ENCODE data around the gene MDN1.
"Not testable (repeated sequence)": the region's sequence is repeated elsewhere in the genome, so short reads cannot be mapped to it uniquely, and the experiment has no call there.

MDN1 gene, protein sequence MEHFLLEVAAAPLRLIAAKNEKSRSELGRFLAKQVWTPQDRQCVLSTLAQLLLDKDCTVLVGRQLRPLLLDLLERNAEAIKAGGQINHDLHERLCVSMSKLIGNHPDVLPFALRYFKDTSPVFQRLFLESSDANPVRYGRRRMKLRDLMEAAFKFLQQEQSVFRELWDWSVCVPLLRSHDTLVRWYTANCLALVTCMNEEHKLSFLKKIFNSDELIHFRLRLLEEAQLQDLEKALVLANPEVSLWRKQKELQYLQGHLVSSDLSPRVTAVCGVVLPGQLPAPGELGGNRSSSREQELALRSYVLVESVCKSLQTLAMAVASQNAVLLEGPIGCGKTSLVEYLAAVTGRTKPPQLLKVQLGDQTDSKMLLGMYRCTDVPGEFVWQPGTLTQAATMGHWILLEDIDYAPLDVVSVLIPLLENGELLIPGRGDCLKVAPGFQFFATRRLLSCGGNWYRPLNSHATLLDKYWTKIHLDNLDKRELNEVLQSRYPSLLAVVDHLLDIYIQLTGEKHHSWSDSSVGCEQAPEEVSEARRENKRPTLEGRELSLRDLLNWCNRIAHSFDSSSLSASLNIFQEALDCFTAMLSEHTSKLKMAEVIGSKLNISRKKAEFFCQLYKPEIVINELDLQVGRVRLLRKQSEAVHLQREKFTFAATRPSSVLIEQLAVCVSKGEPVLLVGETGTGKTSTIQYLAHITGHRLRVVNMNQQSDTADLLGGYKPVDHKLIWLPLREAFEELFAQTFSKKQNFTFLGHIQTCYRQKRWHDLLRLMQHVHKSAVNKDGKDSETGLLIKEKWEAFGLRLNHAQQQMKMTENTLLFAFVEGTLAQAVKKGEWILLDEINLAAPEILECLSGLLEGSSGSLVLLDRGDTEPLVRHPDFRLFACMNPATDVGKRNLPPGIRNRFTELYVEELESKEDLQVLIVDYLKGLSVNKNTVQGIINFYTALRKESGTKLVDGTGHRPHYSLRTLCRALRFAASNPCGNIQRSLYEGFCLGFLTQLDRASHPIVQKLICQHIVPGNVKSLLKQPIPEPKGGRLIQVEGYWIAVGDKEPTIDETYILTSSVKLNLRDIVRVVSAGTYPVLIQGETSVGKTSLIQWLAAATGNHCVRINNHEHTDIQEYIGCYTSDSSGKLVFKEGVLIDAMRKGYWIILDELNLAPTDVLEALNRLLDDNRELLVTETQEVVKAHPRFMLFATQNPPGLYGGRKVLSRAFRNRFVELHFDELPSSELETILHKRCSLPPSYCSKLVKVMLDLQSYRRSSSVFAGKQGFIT (N-terminal part only)

DNA sequence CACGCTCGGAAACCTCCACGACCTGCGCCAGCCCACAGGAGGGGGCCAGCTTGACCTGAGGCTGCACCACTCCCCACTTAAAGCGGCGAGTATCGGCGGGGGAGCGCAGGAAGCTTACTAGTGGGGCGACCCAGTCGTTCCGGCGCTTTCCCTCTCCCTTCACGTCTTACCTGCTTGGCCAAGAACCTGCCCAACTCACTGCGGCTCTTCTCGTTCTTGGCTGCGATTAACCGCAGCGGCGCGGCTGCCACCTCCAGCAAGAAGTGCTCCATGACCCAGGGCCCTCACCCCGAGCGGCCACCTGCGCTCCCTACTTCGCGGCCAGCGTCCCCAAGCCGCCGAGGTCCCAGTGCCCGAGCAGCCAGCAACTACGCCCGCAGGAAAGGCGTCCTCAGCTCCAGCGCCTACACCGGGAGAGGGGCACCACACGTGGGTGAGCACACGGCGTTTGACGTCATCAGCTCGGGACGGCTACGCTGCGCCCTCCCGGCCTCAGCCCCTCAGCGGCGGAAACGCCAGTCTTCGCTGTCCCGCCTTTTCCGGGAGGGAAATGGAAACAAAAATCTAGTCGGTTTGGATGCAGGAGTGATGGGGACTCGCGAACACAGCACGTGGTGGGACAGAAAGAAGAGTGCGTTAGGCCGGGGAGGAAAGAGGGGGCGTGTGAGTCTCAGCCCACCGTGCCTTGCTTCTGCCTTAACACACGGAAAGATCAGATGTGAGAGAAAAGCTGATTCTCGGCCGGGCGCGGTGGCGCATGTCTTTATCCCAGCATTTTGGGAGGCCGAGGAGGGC, at the start of gene MDN1:
Gene MDN1 (minus strand): TSS at position 459 of the 795 bp plus-strand sequence. CDS start 187 bp downstream, at position 272.
- DNase-seq, result peak; percentile 84

DNA sequence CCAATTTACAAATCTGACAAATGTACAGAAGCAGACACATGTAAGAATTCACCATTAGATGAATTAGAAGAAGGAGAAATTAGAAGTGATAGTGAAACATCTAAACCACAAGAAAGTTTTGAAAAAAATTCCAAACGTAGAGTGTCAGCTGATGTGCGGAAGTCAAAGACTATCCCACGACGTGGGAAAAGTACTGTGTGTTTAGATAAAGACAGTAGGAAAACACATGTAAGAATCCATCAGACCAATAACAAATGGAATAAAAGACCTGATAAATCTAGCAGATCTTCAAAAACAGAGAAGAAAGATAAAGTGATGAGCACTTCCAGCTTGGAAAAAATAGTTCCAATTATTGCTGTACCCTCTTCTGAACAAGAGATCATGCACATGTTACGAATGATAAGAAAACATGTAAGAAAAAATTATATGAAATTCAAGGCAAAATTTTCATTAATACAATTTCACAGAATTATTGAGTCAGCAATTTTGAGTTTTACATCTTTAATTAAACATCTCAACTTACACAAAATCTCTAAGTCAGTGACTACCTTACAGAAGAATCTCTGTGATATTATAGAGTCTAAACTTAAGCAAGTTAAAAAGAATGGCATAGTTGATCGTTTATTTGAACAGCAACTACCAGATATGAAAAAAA, 46.6 kb upstream of the MDN1 start:
- no peak for DNase-seq

DNA sequence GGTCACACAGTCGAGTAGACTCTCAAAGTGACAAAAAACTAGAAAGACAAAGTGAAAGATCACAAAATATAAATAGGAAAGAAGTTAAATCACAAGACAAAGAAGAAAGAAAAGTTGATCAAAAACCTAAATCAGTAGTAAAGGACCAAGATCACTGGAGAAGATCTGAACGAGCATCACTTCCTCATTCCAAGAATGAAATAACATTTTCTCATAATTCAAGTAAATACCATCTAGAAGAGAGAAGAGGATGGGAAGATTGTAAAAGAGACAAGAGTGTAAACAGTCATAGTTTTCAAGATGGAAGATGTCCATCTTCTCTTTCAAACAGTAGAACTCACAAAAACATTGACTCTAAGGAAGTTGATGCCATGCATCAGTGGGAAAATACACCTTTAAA, 43.1 kb upstream of the MDN1 start:
- DNase-seq, result no peak

DNA sequence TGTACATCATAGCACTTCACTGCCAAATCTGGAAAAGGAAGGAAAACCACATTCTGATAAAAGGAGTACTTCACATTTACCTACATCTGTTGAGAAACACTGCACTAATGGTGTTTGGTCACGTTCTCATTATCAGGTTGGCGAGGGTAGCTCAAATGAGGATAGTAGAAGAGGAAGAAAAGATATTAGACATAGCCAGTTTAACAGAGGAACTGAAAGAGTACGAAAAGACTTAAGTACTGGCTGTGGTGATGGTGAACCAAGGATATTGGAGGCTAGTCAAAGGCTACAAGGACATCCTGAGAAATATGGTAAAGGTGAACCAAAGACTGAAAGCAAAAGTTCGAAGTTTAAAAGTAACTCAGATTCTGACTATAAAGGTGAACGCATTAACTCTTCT, 42.7 kb upstream of the MDN1 start:
- no peak for DNase-seq

DNA sequence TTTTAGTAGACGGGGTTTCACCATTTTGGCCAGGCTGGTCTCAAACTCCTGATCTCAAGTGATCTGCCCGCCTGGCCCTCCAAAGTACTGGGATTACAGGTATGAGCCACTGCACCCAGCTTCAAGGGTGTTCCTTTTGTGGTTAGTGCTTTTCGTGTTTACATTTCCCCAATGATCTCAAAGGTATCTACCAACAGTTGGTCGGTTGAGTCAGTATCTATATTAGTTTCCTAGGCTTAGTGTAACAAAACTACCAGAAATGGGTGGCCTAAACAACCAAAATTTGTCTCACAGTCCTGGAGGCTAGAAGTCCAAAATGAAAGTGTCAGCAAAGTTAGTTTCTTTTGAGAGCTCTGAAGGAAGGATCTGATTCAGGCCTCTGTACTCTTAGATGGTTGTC, 40.1 kb upstream of the MDN1 start:
- DNase-seq, result no peak

DNA sequence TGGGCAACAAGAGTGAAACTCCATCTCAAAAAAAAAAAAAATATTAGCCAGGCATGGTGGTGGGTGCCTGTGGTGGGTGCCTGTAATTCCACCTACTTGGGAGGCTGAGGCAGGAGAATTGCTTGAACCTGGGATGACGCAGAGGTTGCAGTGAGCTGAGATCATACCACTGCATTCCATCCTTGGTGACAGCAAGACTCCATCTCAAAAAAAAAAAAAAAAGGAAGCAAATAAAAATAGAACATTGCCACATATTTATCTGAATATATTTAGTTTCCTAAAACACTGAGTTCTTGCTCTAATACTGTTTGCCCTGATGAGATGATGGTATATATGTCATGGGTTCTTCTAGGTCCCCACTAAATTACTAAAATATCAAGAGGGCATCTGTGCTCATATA, 38.4 kb upstream of the MDN1 start:
- DNase-seq, result no peak

DNA sequence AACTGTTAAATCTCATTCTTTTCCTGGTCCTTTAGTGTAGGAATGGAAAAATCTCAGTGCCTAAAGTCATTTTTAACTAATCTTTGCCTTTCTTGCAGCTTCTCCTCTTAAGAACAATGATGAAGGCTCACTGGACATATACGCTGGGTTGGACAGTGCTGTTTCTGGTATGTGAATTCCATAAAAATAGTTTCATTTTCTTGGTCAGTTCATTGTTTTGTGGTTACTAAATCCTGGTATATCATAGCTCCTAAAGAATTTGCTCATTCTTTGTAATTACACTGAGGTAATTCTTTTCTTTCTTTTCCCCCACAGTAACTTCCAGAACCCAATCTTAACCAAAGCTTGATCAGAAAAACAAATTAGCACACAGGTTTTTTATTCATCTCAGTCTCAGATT, 33.5 kb upstream of the MDN1 start:
- peak; percentile 23 for DNase-seq

DNA sequence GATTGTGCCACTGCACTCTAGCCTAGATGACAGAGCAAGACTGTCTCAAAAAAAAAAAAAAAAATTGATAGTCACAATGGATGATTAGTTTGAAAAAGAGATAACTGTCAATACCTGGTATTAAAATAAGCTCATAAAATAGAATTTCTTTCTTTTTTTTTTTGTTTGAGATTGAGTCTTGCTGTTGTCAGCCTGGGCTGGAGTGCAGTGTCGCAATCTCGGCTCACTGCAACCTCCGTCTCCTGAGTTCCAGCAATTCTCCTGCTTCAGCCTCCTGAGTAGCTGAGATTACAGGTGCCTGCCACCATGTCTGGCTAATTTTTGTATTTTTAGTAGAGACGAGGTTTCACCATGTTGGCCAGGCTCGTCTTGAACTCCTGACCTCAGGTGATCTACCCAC, 27.9 kb upstream of the MDN1 start:
- not testable (repeated sequence) for DNase-seq

DNA sequence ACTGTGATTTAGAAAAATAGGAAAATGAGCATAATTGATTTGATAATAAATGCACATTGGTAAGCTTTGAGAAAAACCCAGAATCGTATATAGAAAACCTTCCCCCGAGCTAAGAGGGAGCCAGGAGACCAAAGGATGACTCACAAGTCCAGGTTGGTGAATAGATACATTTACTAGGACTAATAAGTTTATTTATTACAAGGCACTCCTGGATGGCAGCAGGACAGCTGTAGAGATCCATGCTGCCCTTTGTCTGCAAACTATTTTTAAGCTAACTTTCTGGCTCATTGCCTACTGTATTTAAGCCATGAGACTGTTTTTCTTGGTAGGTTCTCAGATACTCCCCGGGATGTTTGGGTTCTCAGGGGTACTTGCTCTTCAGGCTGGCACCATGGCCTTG, 23.5 kb upstream of the MDN1 start:
- no peak for DNase-seq

DNA sequence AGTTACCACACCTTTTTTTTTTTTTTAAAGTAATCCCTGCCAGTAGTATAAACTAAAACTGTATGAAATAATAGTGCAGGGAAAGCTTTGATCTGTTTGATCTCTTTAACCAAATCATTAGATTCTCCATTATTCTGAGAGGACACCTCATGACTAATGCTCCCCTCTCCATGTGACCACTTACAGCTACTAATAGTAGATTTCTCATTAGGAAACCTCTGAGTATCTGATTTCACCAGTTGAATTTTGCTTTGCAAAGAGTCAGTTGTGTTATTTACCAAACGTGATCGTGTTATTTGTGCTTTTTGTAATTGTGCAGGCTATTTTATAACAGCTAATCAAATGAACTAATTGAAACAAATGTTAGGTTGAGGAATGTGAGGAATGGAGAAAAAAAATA, 22.6 kb upstream of the MDN1 start:
- peak; percentile 3 for DNase-seq

DNA sequence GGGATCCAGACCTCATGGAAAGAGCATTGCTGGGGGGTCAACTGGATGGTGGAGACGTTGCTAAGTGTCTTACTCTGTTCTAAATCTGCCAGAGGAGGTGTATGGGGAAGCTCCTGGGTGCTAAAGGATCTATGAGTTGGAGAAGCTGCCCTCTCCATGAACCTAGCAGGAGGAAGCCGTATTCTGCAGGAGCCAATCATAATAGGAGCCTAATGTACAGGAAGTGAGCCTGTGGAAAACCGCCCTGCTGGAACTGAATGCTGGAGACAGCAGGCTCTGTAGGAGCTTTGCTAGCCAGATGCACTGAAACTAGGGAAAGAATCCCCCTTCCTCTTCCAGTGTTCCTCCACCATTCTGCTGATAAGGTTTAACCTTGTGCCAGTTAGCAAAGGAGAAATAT, 20.9 kb upstream of the MDN1 start:
- DNase-seq, result no peak

DNA sequence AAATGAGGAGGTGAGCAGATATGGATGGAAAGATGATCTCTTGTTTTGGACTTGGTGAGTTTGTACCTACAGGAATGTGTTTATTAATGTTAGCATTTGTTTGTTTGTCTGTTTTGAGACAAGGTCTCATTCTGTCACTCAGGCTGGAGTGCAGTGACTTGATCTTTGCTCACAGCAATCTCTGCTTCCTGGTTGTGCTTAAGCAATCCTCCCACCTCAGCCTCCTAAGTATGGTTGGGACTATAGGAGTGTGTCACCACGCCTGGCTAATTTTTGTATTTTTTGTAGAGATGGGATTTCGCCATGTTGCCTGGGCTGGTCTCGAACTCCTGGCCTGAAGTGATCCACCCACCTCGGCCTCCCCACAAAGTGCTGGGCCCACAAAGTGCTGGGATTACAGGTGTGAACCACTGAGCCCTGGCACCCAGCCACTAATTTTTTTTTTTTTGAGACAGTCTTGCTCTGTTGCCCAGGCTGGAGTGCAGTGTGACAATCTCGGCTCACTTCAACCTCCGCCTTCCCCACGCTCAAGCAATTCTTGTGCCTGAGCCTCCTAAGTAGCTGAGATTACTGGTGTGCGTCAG, 17.1 kb upstream of the MDN1 start:
- no peak for DNase-seq

DNA sequence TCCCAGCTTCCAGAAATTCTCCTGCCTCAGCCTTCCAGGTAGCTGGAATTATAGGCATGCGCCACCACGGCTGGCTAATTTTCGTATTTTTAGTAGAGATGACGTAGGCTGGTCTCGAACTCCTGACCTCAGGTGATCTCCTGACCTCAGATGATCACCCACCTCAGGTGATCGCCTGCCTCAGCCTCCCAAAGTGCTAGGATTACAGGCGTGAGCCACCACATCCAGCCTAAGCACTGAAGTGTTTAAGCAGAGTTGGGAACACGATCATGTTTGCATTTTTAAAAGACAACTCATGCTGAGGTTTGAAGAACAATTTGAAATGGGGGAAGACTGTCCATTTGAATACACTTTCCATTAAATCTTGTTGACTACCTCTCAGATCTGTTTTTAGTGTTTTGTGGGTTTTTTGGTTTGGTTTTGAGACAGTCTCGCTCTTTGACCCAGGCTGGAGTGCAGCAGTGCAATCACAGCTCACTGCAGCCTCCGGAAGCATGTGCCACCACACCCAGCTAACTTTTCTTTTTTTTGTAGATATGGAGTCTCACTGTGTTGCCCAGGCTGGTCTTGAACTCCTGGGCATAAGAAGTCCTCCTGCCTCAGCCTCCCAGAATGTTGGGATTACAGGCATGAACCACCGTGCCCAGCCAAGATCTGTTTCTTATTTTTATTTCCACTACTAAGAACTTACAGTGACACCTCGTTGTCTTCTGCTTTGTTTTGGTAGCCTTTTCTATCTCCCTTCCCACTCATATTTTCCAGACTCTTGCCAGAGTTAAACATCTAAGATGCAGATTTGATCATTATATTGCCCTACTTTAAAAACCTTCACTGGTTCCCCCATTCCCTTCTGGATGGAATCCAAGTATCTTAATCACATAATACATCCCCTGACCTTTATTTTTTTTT, 15.5 kb upstream of the MDN1 start:
- no peak for DNase-seq

DNA sequence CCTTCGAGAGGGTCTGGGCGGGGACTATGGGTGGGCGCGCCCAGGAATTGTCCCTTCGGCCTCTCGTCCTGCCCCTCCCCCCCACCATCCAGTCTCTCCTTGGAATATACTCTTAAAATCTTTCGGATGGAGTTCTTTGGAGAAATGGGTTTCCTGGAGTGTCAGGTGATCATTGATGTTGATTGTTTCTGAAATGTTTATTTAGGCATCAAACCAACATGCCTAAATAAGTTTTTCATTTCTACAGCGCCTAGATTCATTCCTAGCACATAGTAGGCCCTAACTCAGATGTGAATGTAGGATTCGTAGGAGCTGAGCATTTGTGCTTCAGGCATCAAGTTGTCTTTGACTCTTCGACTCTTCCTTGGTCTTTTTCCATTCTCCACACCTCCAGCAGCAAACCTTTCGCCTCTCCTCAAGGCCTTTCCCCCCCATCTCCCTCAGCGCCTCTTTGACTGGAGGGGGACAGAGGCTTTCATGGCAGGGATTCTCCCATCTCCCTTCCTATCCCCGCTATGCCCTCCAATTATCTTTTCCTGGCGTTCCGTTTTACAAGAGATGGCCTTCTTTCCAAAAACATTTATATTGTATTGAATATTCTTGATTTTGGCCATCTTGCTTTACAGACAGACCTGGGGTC, 10.7 kb upstream of the MDN1 start:
- DNase-seq, result no peak

DNA sequence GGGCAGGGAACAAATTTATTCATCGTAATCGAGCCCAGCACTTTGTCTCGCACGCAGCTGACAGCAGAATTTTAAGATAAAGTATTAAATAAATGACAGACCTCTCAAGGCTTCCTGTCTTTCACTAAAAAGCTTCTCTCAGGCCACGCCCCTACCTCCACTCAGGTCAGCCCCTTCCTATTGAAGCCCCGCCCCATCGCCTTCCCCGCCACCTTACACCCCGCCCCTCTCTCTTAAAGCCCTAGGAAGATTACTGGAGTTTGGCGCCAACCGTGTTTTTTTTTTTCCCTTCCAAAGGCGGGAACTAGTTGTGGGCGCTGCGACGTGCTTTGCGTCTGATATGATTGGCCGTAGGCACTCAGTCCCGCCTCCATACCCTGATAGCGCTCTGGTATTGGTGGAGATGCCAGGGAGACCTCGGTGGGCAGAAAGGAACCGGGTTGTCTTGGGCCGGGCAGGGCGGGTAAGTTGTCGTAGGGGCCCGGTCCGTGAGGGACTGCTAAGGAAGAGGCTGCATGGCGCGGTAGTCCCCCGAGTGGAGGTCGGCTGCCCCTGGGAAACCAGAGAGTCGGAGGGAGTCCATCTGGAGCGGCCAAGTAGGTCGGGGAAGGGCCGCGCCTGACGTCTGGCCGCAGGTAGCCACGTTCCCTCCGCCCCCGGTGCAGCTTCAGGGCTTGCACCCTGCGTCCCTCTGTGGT, 10.0 kb upstream of the MDN1 start, which contains the start of gene CASP8AP2:
Gene CASP8AP2 (plus strand): TSS at position 409 of the 698 bp plus-strand sequence.
- DNase-seq, result peak; percentile 98

DNA sequence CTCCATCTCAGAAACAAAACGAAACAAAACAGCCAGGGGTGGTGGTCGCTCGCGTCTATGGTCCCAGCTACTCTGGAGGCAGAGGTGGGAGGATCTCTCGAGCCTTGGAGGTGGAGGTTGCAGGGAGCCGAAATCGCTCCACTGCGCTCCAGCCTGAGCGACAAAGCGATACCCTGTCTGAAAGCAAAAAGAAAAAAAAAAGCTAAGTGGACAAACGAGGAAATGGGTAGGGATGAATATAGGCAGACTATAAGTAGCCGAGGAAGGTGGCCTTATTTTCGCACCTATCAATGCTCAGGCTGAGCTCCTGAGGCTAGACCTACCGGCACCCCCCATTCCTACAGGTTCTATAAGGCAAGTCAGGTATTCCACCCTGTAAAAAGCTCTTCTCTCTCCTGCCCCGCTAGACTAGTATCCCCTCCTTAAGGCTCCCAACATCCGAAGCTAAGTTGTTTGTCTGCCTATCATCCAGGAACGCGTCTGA, 9.4 kb upstream of the MDN1 start:
- no peak for DNase-seq

DNA sequence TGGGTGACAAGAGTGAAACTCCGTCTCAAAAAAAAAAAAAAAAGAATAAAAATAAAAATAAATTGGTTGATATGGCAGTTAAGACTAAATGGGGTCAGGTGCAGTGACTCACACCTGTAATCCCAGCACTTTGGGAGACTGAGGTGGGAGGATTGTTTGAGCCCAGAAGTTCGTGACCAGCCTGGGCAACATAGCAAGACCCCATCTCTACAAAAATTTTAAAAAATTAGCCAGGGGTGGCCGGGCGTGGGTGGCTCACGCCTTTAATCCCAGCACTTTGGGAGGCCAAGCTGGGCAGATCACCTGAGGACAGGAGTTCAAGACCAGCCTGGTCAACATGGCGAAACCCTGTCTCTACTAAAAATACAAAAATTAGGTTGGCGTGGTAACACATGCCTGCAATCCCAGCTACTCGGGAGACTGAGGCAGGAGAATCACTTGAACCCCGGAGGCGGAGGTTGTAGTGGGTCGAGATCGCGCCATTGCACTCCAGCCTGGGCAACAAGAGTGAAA, 8.9 kb upstream of the MDN1 start:
- DNase-seq, result not testable (repeated sequence)

DNA sequence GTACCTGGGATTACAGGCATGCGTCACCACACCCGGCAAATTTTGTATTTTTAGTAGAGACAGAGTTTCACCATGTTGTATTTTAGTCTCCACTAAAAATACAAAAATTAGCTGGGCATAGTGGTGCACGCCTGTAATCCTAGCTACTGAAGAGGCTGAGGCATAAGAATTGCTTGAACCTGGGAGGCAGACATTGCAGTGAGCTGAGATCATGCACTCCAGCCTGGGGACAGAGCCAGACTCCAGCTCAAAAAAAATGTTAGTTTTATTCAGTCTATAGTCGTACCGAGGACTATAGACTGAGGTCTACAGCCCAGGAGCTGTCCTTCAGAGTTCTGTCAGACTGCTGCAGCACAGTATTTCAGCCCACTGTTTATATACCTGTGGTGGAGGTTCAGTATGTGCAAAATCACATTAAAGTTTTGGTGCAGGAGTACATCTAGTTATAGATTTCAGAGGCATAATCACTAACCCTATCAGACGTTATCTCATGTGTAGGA, 6.5 kb upstream of the MDN1 start:
- no peak for DNase-seq
